NCI-H1417 treated with DMSO at 0.1 percent for 48 hours (cell line): ENCODE data around the gene KLF15.

Experiments used
- DNase-seq: peaks from one replicate; lab custom pipeline; 2025; lab: John Stamatoyannopoulos, UW

The KLF15 gene

GRCh38 chr3:126389112-126389793, 32.0 kb upstream of the KLF15 start:
- DNase-seq: no peak

GRCh38 chr3:126381966-126382365, 24.8 kb upstream of the KLF15 start:
- no peak for DNase-seq

- DNase-seq: no peak
These were observed 23.0 kb upstream of the KLF15 start for GRCh38 chr3:126380011-126380768.

GRCh38 chr3:126378341-126378751, 21.1 kb upstream of the KLF15 start:
- DNase-seq: no peak

- no peak for DNase-seq
These were observed 20.0 kb upstream of the KLF15 start for GRCh38 chr3:126377211-126377610.

GRCh38 chr3:126376444-126376843, 19.2 kb upstream of the KLF15 start:
- no peak for DNase-seq

GRCh38 chr3:126375835-126376331, 18.7 kb upstream of the KLF15 start:
- DNase-seq: no peak

GRCh38 chr3:126373682-126374601, 16.7 kb upstream of the KLF15 start:
- no peak for DNase-seq

- no peak for DNase-seq
These were observed 16.0 kb upstream of the KLF15 start for GRCh38 chr3:126373146-126373613.

GRCh38 chr3:126372413-126373145, 15.4 kb upstream of the KLF15 start:
- DNase-seq: no peak

GRCh38 chr3:126371096-126371705, 14.0 kb upstream of the KLF15 start:
- no peak for DNase-seq

GRCh38 chr3:126370606-126371005, 13.4 kb upstream of the KLF15 start:
- DNase-seq: no peak

GRCh38 chr3:126370055-126370454, 12.8 kb upstream of the KLF15 start:
- DNase-seq: no peak

GRCh38 chr3:126369490-126369889, 12.3 kb upstream of the KLF15 start:
- DNase-seq: no peak

- DNase-seq: no peak
These were observed 10.2 kb upstream of the KLF15 start for GRCh38 chr3:126367316-126367805.

- no peak for DNase-seq
These were observed 8.4 kb upstream of the KLF15 start for GRCh38 chr3:126365351-126366277.

- DNase-seq: no peak
These were observed 7.6 kb upstream of the KLF15 start for GRCh38 chr3:126364731-126365301.

GRCh38 chr3:126364130-126364695, 7.0 kb upstream of the KLF15 start:
- DNase-seq: no peak

GRCh38 chr3:126361211-126361610, 4.0 kb upstream of the KLF15 start:
- no peak for DNase-seq
